ENCODE measurements around the gene RBM28. TPM values are rescaled to one million over a fixed set of nuclear protein-coding genes. Genes with fewer than 3 reads are reported as not detected.
"Not testable (repeated sequence)": the region's sequence is repeated elsewhere in the genome, so short reads cannot be mapped to it uniquely, and the experiment has no call there.

RBM28 gene
- total RNA-seq, 1 donor from 2014 or later: 35.7 TPM

DNA sequence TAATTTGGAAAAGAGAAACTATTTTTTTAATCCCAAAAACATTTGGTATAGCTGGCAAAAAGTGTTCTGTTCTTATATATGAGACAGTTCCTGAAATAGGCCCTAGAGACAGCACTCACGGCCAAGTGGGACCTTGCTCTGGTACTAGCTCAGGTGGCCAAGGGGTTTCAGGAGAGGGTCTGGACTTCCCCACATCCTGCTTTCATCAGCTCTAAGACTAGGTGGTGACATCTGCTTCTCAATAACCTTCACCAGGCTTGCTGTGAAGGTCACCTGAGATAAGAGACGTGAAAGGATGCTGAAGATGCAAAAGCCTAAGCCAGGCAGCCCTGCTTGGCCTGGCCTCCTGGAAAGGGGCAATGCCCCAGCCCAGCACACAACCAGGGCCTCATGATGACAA lies 40.6 kb downstream of the RBM28 start:
- Histone ChIP-seq H3K27me3 (ENCODE audit: low read depth) (no peaks in the 10 kb centered on the region), H3K27ac (replicated peaks) (no peak overlapping the region), H3K4me3 (no peak overlapping the region), H3K9me3 (replicated peaks) (no peaks in the 10 kb centered on the region), H3K36me3 (peaks cover 50% of the 10 kb centered on the region), H3K4me1 (peaks cover 12% of the 10 kb centered on the region)
- TF ChIP-seq, protein P1, sequence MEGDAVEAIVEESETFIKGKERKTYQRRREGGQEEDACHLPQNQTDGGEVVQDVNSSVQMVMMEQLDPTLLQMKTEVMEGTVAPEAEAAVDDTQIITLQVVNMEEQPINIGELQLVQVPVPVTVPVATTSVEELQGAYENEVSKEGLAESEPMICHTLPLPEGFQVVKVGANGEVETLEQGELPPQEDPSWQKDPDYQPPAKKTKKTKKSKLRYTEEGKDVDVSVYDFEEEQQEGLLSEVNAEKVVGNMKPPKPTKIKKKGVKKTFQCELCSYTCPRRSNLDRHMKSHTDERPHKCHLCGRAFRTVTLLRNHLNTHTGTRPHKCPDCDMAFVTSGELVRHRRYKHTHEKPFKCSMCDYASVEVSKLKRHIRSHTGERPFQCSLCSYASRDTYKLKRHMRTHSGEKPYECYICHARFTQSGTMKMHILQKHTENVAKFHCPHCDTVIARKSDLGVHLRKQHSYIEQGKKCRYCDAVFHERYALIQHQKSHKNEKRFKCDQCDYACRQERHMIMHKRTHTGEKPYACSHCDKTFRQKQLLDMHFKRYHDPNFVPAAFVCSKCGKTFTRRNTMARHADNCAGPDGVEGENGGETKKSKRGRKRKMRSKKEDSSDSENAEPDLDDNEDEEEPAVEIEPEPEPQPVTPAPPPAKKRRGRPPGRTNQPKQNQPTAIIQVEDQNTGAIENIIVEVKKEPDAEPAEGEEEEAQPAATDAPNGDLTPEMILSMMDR (IDR thresholded peaks at IDR 0.05; ENCODE audit: borderline replicate concordance): no peak
- DNase-seq: no peak
- intact Hi-C loops (cut with micrococcal nuclease): no loop called here

DNA sequence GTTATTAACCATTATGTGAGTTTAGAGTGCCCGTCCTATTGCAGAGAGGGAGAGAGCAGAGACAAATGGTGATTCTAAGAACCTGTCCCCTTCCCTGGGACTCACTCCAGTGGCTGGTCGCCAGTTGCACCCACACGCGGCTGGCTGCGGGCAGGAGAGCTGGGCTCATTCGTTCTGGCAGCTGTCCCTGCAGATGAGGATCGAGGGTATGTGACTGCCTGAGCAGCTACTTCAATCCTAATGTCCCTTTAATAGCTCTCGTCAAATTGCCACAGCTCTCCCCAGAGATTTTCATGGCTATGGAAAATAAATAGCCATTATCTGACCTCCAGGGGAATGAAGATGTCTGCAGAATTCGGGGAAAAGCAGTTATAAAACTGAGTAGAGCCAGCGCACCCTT lies 41.6 kb downstream of the RBM28 start:
- peaks cover 40% of the 10 kb centered on the region for H3K36me3 ChIP-seq

DNA sequence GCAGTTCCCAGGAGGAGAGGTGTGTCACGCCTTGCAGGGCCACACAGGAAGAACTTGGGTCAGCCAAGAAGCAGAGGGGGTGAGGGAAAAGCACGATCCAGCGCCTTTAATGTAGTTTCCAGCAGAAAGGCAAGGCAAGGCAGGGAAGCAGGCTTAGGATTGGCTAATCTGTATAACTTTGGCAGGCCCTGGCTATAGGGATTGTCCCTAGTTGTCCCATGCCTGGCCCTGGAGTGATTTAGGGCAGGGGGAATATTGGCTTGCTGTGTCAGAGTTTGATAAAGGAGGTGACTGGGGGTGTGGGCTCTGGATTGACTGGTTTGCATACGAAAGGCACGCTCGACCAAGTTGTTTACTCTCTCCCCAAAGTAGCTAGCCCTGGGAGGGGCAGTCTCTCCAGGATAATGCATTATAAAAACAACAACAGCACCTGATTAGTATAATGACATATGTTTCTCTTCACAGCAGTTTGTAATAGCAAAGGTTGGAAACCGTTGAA lies 44.5 kb downstream of the RBM28 start:
- intact Hi-C loops (cut with micrococcal nuclease): no loop called here
- no peak overlapping the region for H3K27ac ChIP-seq (replicated peaks)
- no peaks in the 10 kb centered on the region for H3K9me3 ChIP-seq (replicated peaks)
- H3K4me1 ChIP-seq: peaks cover 12% of the 10 kb centered on the region
- H3K4me3 ChIP-seq: no peak overlapping the region
- DNase-seq: no peak
- H3K36me3 ChIP-seq: peaks cover 12% of the 10 kb centered on the region
- TF ChIP-seq, protein P1 (IDR thresholded peaks at IDR 0.05; ENCODE audit: borderline replicate concordance): no peak
- no peaks in the 10 kb centered on the region for H3K27me3 ChIP-seq (ENCODE audit: low read depth)

More for the DNA sequence above, 41.6 kb downstream of the RBM28 start:
- no peaks in the 10 kb centered on the region for H3K9me3 ChIP-seq (replicated peaks)
- no peaks in the 10 kb centered on the region for H3K27me3 ChIP-seq (ENCODE audit: low read depth)
- no peak overlapping the region for H3K27ac ChIP-seq (replicated peaks)
- TF ChIP-seq, protein P1 (IDR thresholded peaks at IDR 0.05; ENCODE audit: borderline replicate concordance): no peak
- peaks cover 12% of the 10 kb centered on the region for H3K4me1 ChIP-seq
- H3K4me3 ChIP-seq: no peak overlapping the region
- DNase-seq: peak; percentile 35
- intact Hi-C loops (cut with micrococcal nuclease): no loop called here

DNA sequence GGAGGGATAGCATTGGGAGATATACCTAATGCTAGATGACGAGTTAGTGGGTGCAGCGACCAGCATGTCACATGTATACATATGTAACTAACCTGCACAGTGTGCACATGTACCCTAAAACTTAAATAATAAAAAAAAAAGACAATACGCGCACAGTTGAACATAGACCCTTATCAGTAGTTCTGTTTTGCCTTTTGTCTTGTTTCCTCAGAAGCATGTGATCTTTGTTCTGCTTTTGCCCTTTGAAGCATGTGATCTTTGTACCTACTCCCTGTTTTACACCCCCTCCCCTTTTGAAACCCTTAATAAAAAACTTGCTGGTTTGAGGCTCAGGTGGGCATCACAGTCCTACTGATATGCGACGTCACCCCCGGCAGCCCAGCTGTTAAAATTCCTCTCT lies 45.7 kb downstream of the RBM28 start:
- intact Hi-C loops (cut with micrococcal nuclease); H3K27me3 ChIP-seq (ENCODE audit: low read depth); H3K27ac ChIP-seq (replicated peaks); H3K9me3 ChIP-seq (replicated peaks); H3K36me3 ChIP-seq; DNase-seq; H3K4me3 ChIP-seq: not testable (repeated sequence)
- H3K4me1 ChIP-seq: peaks cover 12% of the 10 kb centered on the region

DNA sequence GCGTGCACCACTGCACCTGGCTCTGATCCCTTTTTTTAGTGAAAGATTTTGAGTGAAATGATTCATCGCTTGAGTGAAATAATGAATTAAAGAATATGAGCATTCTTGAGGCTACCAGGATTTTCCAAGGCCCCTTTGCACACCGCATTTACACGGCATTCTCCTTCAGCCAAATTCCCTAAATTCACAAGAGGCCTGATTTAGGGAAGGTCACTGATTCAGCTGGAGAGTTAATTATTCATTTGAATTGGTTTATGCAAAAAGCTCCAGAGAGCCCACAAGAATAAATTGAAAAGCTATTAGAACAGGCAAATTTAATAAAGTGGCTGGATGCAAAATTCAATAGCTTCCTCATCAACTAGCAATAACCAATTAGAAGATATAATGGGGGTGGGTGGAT lies 56.2 kb downstream of the RBM28 start:
- DNase-seq: no peak
- Histone ChIP-seq H3K9me3 (replicated peaks) (no peaks in the 10 kb centered on the region), H3K36me3 (peaks cover 13% of the 10 kb centered on the region), H3K27me3 (ENCODE audit: low read depth) (no peaks in the 10 kb centered on the region), H3K27ac (replicated peaks) (no peak overlapping the region), H3K4me3 (no peak overlapping the region), H3K4me1 (no peaks in the 10 kb centered on the region)
- TF ChIP-seq, protein P1 (IDR thresholded peaks at IDR 0.05; ENCODE audit: borderline replicate concordance): no peak
- intact Hi-C loops (cut with micrococcal nuclease): no loop called here

DNA sequence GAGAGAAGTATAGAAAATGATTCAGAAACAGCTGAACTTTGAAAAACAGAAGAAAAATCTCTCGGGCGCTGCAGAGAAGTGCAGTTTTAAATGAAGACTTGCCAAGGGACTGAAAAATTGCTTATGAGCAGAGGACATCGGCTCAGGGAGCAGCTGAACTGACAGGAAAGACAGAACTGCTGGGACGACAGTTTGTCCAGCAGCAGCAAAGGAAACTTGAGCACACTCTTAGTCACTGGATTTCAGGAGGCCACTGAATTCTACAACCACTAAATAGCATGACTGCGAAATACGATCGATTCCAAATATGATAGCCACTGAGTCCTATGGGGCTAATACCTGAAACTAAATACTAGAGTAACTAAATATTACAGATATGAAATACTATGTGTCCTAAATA lies 59.6 kb downstream of the RBM28 start:
- intact Hi-C loops (cut with micrococcal nuclease): no loop called here
- TF ChIP-seq, protein P1 (IDR thresholded peaks at IDR 0.05; ENCODE audit: borderline replicate concordance): no peak

More for the DNA sequence above, 59.6 kb downstream of the RBM28 start:
- H3K4me1 ChIP-seq: no peaks in the 10 kb centered on the region
- H3K27ac ChIP-seq (replicated peaks): no peak overlapping the region
- peaks cover 26% of the 10 kb centered on the region for H3K9me3 ChIP-seq (replicated peaks)
- peaks cover 30% of the 10 kb centered on the region for H3K36me3 ChIP-seq
- H3K4me3 ChIP-seq: no peak overlapping the region
- no peaks in the 10 kb centered on the region for H3K27me3 ChIP-seq (ENCODE audit: low read depth)
- no peak for DNase-seq

Measured in left ventricle myocardium inferior (tissue), 1 donor.